RCC 7860 (cell line): ENCODE data around the gene GRK4.
A peak's percentile ranks its signal among the peaks of the same experiment; 100 is the strongest.

ENCODE experiments used
- DNase-seq: peaks from one replicate; pipeline ENCODE4 v3.0.0-alpha.2; 2015; ENCODE audit warnings: low spot score
- FAIRE-seq: peaks from 2 replicates; lab custom pipeline; 2012; peaks lifted over from hg19 to GRCh38; lab: Jason Lieb, UNC

The GRK4 gene

DNA sequence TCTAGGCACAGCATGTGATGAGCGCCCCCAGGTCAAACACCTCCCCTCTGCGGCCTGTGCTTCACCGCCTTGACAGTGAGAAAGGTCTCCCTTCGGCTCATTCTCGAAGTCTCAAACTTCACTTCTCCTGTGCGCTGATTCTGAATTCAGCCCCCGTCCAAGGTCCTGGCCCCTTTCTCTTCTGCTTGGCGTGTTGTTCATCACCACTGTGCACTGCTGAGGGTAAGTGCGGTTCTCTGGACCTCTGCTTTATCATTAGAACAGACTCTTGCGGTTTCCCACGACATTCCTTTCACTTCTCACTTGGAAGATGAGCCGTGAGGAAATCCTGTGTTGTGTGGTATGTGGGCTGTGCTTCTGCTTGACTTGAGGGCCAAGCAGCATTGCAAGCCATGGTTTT, 99.1 kb downstream of the GRK4 start:
- no peak for FAIRE-seq

DNA sequence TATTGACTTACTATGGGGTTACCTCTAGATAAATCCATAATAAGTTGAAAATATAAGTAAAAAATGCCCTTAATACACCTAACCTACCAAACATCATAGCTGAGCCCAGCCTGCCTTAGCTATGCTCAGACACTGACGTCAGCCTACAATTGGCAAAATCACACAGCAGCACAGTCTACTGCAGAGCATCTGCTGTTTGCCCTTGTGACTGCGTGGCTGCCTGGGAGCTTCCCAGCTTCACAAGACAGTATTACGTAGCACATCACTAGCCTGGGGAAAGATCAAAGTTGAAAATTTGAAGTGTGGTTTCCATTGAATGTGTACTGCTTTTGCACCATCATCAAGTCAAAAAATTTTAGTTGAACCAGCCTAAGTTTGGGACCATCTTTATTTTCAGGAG, 102.2 kb downstream of the GRK4 start:
- DNase-seq (no peak), FAIRE-seq (no peak)

More for the DNA sequence above, 99.1 kb downstream of the GRK4 start:
- DNase-seq: peak; percentile 47

DNA sequence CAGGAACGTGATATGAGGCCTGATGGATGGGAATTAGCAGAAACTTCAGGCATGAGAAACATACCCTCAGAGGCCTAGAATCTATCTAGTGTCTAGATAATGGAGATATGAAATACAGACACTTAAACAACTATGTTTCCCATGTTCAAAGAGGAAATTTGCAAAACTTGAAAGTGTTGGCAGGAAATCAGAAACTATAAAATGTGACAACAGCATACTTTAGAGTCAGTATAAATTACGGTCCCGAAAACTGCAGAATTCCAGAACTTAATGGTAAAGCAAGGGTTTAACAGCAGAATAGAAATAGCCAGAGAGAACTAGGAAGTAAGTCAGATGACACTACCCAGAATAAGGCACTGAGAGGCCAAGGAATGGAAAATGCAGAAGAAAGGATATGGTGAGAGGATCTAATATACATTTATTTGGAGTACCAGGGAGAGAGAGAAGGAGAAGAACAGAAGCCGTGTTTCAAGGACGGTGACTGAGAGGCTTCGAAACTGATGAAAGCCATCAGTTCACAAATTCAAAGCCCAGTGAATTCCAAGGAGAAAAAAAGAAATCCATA, 103.5 kb downstream of the GRK4 start:
- DNase-seq: no peak
- no peak for FAIRE-seq

DNA sequence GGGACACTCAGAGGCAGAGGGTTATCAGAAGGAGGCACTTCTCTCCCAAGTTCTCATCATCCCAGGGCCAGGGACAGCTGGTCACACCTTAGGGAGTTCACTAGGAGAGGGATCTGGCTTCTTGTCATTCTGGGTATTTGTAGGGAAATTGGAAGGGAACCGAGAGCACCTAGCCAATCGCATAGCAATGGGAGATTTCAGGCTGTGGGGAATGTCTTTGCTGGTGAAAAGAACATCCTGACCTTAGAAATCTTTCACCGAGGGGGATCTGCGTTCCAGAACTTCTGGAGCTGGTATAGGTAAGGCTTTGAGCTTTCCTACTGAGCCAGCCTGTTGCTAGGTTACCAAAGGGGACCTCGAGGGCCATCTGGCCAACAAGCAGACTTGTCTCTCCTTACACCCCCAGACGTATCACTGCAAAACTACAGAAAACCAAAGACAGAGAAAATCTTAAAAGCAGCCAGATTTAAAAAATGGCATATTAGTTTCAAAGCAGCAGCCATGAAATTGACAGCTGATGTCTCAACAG, 104.2 kb downstream of the GRK4 start:
- DNase-seq: no peak
- no peak for FAIRE-seq

DNA sequence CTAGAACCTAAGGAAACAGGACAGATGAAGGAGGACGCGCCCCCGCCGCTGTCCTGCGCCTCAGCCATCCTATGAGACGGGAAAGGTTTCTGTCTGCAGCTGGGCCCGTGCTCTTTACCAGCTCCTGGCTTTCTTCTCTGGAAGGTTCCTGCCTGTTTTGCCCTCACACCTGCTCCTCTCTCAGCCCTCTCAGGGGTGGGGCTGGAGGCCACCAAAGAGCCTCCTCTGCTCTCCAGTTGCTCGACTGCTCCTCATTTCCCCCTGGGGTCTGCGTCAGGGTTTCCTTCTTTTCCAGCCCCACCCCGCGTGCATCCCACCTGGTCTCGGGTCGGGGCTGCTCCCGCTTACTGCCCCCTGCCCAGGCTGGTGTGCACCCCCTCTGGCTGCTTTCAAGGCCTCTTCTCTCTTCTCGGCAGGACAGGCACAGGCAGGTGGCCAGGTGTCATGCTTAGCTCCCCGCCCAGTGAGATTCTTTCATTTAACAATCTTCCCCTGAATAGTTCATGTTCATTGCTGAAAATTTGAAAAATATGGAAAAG, 106.4 kb downstream of the GRK4 start:
- FAIRE-seq (no peak), DNase-seq (no peak)

DNA sequence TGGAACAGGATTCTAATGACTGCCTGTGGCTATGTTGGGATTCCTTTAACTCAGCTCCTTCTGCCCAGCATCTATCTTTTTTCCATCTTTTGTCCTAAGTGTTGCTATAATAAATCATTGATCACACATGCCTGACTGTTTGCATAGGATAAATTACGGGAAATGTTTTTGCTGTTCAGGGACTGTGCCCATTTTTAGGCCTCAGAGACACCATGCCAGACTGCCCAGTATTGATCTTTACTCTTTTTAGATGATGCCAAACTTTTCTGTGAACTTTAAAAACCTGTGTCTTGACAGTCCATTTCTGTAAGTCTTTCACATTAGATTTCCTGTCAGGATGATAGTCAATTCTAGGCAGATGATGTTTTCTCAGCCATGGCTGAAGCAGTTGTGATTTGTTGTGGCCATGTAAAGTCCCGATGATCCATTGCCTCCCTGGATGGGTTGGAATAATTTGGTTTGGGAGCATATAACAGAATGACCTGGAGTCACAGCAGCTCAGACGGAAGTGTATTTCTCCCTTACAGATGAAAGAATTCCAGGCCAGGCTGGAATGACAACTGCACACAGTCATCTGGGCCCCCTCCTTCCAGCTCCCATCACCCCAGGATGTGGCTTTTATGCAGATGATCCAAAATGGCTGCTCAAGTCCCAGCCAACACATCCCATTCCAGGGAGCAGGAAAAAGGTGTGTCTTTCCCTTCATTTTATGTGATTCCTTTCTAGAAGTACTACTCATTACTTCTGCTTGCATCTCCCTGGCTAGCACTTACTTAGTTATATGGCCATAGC, 107.5 kb downstream of the GRK4 start:
- FAIRE-seq (no peak), DNase-seq (no peak)

DNA sequence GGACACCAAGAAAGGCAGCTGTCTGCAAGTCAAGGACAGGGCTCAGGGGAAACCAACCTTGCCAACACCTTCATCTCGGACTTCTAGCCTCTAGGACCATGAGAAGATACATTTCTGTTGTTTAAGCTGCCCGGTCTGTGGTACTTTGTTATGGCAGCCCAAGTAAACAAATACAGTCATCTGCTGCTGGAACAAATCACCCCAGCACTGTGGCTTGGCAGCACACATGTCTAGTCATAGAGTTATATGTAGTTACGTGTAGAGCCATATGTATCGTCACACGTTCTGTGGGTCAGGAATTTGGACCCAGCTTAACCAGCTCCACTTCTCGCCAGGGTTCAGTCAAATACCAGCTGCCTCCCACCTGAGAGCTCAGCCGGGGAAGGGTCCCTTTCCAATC, 108.4 kb downstream of the GRK4 start:
- FAIRE-seq (no peak), DNase-seq (no peak)

DNA sequence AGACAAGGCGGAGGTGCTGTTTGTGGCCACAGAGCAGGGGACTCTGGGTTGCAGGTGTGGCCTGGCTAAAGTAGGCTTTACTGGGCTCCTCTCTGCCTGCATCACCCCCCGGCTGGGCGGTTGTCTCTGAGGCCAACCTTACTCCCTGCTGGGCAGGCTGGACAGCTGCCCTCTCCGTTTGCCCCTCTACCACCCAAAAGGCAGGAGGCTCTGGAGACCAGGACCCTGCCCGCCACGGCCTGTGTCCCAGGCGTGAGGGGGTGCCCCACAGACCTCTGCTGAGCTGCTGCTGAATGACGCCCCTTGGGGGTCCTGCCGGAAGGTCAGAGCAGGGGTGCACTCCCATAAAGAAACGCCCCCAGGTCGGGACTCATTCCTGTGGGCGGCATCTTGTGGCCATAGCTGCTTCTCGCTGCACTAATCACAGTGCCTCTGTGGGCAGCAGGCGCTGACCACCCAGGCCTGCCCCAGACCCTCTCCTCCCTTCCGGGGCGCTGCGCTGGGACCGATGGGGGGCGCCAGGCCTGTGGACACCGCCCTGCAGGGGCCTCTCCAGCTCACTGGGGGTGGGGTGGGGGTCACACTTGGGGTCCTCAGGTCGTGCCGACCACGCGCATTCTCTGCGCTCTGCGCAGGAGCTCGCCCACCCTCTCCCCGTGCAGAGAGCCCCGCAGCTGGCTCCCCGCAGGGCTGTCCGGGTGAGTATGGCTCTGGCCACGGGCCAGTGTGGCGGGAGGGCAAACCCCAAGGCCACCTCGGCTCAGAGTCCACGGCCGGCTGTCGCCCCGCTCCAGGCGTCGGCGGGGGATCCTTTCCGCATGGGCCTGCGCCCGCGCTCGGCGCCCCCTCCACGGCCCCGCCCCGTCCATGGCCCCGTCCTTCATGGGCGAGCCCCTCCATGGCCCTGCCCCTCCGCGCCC, 110.0 kb downstream of the GRK4 start:
- FAIRE-seq (no peak), DNase-seq (no peak)

DNA sequence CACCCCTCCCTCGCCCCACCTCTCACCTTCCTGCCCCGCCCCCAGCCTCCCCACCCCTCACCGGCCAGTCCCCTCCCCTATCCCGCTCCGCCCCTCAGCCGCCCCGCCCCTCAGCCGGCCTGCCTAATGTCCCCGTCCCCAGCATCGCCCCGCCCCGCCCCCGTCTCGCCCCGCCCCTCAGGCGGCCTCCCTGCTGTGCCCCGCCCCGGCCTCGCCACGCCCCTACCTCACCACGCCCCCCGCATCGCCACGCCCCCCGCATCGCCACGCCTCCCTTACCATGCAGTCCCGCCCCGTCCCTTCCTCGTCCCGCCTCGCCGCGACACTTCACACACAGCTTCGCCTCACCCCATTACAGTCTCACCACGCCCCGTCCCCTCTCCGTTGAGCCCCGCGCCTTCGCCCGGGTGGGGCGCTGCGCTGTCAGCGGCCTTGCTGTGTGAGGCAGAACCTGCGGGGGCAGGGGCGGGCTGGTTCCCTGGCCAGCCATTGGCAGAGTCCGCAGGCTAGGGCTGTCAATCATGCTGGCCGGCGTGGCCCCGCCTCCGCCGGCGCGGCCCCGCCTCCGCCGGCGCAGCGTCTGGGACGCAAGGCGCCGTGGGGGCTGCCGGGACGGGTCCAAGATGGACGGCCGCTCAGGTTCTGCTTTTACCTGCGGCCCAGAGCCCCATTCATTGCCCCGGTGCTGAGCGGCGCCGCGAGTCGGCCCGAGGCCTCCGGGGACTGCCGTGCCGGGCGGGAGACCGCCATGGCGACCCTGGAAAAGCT, 110.9 kb downstream of the GRK4 start, which contains the start of the genes HTT and HTT-AS:
TSS of gene HTT (plus strand) at position 604 of the 768 bp plus-strand sequence. CDS start at position 749, 145 bp downstream.
TSS of gene HTT-AS (minus strand) at position 461 of the 768 bp plus-strand sequence.
- DNase-seq (peak; percentile 82), FAIRE-seq (no peak)

DNA sequence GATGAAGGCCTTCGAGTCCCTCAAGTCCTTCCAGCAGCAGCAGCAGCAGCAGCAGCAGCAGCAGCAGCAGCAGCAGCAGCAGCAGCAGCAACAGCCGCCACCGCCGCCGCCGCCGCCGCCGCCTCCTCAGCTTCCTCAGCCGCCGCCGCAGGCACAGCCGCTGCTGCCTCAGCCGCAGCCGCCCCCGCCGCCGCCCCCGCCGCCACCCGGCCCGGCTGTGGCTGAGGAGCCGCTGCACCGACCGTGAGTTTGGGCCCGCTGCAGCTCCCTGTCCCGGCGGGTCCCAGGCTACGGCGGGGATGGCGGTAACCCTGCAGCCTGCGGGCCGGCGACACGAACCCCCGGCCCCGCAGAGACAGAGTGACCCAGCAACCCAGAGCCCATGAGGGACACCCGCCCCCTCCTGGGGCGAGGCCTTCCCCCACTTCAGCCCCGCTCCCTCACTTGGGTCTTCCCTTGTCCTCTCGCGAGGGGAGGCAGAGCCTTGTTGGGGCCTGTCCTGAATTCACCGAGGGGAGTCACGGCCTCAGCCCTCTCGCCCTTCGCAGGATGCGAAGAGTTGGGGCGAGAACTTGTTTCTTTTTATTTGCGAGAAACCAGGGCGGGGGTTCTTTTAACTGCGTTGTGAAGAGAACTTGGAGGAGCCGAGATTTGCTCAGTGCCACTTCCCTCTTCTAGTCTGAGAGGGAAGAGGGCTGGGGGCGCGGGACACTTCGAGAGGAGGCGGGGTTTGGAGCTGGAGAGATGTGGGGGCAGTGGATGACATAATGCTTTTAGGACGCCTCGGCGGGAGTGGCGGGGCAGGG, 111.7 kb downstream of the GRK4 start:
- peak; percentile 23 for DNase-seq

DNA sequence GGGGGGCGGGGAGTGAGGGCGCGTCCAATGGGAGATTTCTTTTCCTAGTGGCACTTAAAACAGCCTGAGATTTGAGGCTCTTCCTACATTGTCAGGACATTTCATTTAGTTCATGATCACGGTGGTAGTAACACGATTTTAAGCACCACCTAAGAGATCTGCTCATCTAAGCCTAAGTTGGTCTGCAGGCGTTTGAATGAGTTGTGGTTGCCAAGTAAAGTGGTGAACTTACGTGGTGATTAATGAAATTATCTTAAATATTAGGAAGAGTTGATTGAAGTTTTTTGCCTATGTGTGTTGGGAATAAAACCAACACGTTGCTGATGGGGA, 112.2 kb downstream of the GRK4 start:
- peak; percentile 35 for DNase-seq
- no peak for FAIRE-seq

More for the DNA sequence above, 111.7 kb downstream of the GRK4 start:
- FAIRE-seq: no peak

DNA sequence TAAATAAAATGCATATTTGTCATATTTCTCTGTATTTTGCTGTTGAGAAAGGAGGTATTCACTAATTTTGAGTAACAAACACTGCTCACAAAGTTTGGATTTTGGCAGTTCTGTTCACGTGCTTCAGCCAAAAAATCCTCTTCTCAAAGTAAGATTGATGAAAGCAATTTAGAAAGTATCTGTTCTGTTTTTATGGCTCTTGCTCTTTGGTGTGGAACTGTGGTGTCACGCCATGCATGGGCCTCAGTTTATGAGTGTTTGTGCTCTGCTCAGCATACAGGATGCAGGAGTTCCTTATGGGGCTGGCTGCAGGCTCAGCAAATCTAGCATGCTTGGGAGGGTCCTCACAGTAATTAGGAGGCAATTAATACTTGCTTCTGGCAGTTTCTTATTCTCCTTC, 114.4 kb downstream of the GRK4 start:
- no peak for FAIRE-seq

DNA sequence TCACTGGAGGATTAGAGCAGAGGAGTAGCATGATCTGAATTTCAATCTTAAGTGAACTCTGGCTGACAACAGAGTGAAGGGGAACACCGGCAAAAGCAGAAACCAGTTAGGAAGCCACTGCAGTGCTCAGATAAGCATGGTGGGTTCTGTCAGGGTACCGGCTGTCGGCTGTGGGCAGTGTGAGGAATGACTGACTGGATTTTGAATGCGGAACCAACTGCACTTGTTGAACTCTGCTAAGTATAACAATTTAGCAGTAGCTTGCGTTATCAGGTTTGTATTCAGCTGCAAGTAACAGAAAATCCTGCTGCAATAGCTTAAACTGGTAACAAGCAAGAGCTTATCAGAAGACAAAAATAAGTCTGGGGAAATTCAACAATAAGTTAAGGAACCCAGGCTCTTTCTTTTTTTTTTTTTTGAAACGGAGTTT, 116.3 kb downstream of the GRK4 start:
- FAIRE-seq (no peak), DNase-seq (no peak)

More for the DNA sequence above, 114.4 kb downstream of the GRK4 start:
- no peak for DNase-seq

DNA sequence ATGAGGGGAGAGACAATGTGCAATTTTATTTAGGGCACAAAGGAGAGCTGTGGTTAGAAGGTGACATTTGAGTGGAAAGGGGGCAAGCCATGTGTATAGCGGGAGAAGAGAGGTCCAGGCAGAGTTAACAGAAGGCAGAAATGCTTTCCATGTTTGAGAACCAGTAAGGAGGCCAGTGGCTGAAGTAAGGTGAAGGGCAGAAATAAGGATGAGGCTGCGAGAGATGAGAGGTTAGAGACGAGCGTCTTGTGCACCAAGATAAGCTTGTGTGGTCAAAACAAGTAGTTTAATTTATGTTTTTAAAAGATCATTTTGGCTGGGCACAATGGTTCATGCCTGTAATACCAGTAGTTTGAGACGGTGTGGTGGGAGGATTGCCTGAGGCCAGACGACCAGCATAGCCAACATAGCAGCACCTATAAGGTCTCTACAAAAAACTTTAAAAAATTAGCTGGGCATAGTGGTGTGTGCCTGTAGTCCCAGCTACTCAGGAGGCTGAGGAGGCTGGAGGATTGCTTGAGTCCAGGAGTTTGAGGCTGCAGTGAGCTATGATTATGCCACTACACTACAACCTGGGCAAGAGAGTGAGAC, 119.6 kb downstream of the GRK4 start:
- FAIRE-seq (no peak), DNase-seq (no peak)

DNA sequence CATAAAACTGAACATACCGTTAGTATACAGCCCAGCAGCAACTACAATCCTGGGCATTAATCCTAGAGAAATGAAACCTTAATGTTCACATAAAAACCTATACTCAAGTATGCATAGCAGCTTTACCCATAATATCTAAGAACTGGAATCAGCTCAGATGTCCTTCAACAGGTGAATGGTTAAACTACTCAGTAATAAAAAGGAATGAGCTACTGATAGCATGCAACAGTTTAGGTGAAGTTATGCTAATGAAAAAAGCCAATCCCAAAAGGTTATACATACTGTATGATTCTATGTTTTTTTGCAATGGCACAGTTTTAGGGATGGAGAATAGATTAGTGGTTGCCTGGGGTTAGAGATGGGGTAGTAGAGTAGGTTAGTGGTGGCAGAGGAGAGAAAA, 120.4 kb downstream of the GRK4 start:
- FAIRE-seq (no peak), DNase-seq (no peak)

DNA sequence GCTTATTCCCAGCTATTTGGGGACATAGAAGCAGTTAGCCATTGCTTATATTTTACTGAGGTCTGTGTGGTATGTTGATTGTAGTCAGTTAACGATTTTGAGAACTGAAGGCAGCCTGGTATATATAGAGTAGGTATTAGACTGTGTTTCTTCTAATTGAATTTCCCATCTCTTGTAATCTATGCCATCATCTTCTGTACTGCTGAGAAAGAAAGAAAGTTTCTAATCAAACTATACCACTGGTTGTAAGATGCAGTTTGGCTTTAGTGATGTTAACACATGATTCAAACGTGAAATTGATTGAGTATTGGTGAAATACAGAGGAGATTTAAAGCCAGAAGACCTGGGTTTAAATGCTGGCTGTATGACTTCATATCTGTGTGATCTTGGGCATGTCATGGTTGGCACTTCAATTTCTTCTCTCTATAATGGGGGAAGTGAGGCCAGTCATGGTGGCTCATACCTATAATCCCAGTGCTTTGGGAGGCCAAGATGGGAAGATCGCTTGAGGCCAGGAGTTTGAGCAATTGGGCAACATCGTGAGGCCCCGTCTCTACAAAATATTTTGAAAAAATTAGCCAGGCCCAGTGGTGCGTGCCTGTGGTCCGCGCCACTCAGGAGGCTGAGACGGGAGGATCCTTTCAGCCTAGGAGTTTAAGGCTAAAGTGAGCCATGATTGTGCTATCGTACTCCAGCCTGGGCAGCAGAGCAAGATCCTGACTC, 122.7 kb downstream of the GRK4 start:
- FAIRE-seq (no peak), DNase-seq (no peak)

DNA sequence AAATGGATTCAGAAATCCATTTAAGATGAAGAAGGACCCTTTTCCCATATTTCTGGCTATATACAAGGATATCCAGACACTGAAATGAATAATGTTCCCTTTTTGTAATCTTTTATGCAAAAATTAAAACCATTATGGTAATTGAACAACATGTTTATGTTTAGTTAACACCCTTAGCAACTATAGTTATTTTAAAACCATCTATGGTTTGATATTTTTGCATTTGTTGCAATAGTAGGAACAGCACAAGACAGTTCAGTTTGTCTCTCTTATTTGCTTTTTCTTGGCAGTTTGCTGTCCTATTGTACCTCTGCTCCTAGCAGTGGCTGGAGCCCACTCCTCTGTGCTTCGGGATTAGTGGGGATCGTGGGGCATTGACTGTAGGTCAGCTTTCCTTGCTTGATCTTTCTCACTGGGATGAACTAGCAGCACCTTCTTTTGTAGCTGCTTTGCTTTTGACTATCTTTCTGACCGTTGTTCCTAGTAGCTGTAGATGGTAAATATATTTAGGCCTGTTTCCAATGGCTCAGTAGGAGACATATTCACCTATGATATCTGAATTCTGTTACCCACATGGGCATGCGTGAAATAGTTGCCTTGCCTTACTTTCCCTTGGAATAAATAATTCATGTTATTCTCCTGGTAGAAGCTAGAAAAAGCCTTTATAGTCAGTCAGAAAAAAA, 123.9 kb downstream of the GRK4 start:
- FAIRE-seq: no peak
- DNase-seq: no peak
